Activated CD8-positive, alpha-beta memory T cell treated with anti-CD3 and anti-CD28 coated beads, Interleukin-2, amount 50 U/mL, for 48 hours (primary cell): Measurements from ENCODE around the gene SLC17A2.

Source experiments
- DNase-seq: peaks from one replicate; pipeline ENCODE4 v3.0.0-alpha.2; 2020

The SLC17A2 gene

GRCh38 chr6:25916789-25917490 is 13.6 kb downstream of the SLC17A2 start:
- DNase-seq, result no peak

- DNase-seq, result no peak
These were observed 14.2 kb downstream of the SLC17A2 start for GRCh38 chr6:25916330-25916729.

GRCh38 chr6:25913741-25914140 is 16.8 kb downstream of the SLC17A2 start:
- DNase-seq, result no peak

- DNase-seq, result no peak
These were observed 19.1 kb downstream of the SLC17A2 start for GRCh38 chr6:25911351-25911750.

GRCh38 chr6:25907475-25908014 is 22.9 kb downstream of the SLC17A2 start:
- no peak for DNase-seq

GRCh38 chr6:25903467-25904099 is 26.9 kb downstream of the SLC17A2 start:
- no peak for DNase-seq

- DNase-seq, result no peak
These were observed 28.4 kb downstream of the SLC17A2 start for GRCh38 chr6:25902071-25902470.

- DNase-seq, result no peak
These were observed 29.6 kb downstream of the SLC17A2 start for GRCh38 chr6:25900843-25901242.

- no peak for DNase-seq
These were observed 30.7 kb downstream of the SLC17A2 start for GRCh38 chr6:25899580-25900408.

GRCh38 chr6:25899123-25899522 is 31.4 kb downstream of the SLC17A2 start:
- no peak for DNase-seq

- DNase-seq, result no peak
These were observed 32.1 kb downstream of the SLC17A2 start for GRCh38 chr6:25898289-25898977.

- DNase-seq, result no peak
These were observed 34.2 kb downstream of the SLC17A2 start for GRCh38 chr6:25896252-25896651.

GRCh38 chr6:25895771-25896170 is 34.7 kb downstream of the SLC17A2 start:
- DNase-seq, result no peak

GRCh38 chr6:25893778-25894177 is 36.7 kb downstream of the SLC17A2 start:
- no peak for DNase-seq

- DNase-seq, result no peak
These were observed 37.6 kb downstream of the SLC17A2 start for GRCh38 chr6:25892877-25893276.

GRCh38 chr6:25889877-25890853 is 40.3 kb downstream of the SLC17A2 start:
- DNase-seq, result no peak

GRCh38 chr6:25888626-25889025 is 41.9 kb downstream of the SLC17A2 start:
- DNase-seq, result no peak

GRCh38 chr6:25886066-25886465 is 44.4 kb downstream of the SLC17A2 start:
- DNase-seq, result no peak

GRCh38 chr6:25883991-25884390 is 46.5 kb downstream of the SLC17A2 start:
- DNase-seq, result no peak

GRCh38 chr6:25883536-25883935 is 47.0 kb downstream of the SLC17A2 start:
- no peak for DNase-seq

- DNase-seq, result peak; percentile 57
These were observed 48.4 kb downstream of the SLC17A2 start for GRCh38 chr6:25882051-25882496.

- no peak for DNase-seq
These were observed 49.9 kb downstream of the SLC17A2 start for GRCh38 chr6:25880601-25881000.
